GM19467 (cell line): ENCODE data around the gene TNFSF13.

Source experiments
- ATAC-seq: cut with Tn5 transposase; IDR thresholded peaks from one replicate; pipeline ENCODE4 v1.9.1; 2021; ENCODE audit warnings: mild to moderate bottlenecking, moderate library complexity; ENCODE audit not compliant: unreplicated experiment

TNFSF13 gene

DNA sequence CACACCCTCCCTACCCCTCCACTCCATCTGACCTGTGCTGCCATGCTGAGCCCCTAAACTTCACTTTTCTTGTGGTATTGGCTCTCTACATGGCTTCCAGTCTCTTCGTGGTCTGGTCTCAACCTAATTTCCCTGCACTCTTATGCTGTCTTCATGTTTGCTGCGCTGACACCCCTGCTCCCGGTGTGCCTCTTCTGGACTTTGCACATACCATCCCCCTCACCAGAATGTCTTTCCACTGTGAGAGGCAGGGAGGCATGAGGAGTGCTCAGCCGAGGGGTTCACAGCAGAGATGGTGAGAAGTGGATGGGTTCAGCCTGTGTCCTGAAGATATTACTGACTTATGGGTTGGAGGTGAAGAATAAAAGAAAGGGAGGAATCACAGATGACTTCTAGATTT, 7.2 kb upstream of the TNFSF13 start:
- ATAC-seq: no peak

DNA sequence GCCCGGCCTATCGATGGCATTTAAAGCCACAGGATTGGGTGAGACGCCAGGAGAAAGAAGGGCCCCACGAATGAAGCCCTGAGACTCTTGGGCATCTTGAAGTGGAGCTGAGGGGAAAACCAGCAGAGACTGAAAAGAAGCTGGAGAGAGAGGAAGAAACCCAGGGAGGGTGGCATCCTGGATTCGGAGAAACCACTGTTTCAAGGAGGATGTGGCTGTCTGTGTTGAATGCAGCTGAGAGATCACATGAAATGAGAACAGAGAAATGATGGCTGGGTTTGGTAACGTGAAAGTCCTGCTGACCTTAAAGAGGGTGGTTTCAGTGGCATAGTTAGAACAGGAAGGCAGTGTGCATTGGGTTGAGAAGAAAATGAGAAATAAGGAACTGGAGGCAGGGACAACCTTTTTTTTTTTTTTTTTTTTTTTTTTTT, 5.9 kb upstream of the TNFSF13 start:
- ATAC-seq: peak; percentile 50

DNA sequence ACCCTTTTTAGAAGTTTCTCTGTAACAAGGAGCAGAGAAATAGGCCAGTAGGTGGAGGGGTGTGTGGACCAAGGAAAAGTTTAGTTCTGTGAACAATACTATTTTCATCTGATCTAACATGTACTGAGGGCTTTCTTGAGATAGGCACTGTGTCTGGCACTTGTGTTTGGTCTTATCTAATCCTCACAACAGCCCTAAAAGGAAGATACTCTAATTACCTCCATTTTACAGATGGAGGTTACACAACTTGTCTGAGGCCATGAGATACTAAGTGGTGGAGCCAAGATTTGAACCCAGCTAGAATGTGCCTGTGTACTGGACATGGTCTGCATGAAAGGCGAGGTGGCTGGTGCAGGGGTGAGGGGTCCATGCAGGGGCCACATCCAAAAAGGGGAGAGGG, 5.2 kb upstream of the TNFSF13 start:
- no peak for ATAC-seq

DNA sequence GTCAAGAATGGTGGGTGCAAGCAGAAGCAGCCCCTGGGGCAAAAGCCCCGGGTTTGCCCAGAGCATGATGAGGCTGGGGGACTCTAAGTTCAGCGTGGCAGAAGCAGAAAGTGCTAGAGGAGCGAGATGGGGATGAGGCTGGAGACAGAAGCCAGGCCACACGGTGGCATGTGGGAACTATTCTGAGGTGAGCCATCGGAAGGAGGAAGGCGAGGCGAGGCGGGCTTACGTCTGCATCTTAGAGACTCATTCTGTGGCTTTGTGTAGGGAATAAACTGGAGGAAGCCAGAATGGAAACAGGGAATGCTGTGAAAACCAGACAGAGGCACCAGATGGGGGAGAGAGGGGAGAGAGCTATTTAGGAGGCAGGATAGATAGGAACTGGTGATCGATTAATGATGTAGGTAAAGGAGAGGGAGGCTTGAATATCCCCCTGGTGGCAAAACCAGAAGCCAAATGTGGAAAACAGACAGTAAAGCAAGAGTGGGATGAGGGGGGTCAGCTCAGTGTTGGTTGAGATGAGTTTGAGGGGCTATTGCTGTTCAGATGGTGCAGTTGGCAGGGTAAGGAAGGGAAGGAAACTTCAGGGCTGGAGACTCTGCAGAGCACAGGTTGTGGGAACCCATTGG, 3.1 kb upstream of the TNFSF13 start:
- ATAC-seq: no peak

DNA sequence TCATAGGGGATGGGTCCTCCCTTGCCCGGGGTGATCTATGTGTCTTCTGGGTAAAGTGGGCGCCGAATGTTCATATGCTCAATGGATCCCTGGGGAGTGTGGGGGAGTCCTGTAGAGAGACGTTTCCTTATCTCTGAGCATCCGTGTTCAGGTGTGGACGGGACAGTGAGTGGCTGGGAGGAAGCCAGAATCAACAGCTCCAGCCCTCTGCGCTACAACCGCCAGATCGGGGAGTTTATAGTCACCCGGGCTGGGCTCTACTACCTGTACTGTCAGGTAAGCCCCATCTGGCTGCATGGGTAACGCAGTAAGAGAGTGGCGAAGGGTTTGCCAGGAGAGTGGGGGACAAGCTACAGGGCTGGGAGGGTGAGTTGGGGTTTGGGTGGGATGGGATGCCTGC, 1.9 kb upstream of the TNFSF13 start:
- no peak for ATAC-seq

DNA sequence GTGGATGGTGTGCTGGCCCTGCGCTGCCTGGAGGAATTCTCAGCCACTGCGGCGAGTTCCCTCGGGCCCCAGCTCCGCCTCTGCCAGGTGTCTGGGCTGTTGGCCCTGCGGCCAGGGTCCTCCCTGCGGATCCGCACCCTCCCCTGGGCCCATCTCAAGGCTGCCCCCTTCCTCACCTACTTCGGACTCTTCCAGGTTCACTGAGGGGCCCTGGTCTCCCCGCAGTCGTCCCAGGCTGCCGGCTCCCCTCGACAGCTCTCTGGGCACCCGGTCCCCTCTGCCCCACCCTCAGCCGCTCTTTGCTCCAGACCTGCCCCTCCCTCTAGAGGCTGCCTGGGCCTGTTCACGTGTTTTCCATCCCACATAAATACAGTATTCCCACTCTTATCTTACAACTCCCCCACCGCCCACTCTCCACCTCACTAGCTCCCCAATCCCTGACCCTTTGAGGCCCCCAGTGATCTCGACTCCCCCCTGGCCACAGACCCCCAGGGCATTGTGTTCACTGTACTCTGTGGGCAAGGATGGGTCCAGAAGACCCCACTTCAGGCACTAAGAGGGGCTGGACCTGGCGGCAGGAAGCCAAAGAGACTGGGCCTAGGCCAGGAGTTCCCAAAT, 1.3 kb upstream of the TNFSF13 start:
- ATAC-seq: no peak

DNA sequence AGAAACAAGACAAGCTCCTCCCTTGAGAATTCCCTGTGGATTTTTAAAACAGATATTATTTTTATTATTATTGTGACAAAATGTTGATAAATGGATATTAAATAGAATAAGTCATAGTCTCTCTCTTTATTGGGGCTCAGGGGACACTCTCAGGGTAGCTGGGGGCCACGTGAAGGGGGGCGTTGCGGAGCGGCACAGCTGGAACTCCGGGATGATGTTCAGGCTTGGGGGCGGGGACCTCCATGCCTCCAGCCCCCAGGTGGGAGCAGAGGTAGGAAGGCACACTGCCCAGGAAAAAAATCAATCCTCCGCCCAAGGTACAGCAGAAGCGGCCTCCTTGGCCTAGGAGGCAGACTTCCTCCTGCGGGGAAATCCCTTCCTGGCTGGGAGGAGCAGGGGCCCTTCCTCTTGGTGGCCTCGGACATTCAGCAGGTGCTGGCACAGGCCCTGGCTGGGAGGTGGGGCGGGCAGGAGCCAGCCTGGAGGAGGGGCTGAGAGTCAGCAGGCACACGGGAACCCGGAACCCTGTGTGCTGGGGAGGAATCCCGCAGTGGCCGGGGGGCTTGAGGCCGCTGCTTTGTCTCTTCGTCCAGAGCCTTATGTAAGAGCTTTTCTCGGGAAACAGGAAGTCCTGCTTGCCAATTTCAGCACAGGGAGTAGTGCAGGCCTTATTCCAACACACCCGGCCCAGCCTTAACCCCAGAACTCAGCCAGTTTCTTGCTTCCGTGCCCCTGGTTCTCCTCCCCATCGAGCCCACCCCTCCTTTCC, 591 bp upstream of the TNFSF13 start:
- ATAC-seq: no peak

DNA sequence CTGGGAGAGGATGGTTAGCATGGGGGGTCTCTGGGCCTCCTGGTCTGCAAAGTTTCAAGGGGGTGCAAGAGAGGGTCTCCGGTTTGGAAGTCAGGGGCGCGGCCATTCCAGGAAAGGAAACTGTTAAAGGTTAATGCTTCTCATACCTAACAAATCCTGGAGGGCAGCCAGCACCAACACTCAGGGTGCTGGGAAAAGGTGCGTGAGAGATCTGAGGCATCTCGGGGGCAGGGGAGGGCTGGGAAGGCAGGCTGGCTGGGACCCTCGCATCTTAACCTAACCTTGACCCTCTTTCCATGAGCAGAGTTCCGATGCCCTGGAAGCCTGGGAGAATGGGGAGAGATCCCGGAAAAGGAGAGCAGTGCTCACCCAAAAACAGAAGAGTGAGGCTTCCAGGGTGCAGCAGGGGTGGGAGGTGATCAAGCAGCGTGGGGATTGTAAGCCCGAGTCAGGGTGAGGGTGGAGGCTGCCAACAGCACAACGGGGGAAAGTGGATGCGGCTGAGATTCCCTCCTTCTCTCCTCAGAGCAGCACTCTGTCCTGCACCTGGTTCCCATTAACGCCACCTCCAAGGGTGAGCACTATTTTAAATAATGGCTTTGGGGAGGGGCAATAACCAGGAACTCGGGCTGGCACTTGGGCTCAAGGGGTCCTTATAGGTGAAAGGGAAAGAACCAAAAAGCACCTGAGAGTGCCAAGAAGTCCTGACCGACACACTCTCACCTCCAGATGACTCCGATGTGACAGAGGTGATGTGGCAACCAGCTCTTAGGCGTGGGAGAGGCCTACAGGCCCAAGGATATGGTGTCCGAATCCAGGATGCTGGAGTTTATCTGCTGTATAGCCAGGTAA, 996 bp downstream of the TNFSF13 start:
- no peak for ATAC-seq

DNA sequence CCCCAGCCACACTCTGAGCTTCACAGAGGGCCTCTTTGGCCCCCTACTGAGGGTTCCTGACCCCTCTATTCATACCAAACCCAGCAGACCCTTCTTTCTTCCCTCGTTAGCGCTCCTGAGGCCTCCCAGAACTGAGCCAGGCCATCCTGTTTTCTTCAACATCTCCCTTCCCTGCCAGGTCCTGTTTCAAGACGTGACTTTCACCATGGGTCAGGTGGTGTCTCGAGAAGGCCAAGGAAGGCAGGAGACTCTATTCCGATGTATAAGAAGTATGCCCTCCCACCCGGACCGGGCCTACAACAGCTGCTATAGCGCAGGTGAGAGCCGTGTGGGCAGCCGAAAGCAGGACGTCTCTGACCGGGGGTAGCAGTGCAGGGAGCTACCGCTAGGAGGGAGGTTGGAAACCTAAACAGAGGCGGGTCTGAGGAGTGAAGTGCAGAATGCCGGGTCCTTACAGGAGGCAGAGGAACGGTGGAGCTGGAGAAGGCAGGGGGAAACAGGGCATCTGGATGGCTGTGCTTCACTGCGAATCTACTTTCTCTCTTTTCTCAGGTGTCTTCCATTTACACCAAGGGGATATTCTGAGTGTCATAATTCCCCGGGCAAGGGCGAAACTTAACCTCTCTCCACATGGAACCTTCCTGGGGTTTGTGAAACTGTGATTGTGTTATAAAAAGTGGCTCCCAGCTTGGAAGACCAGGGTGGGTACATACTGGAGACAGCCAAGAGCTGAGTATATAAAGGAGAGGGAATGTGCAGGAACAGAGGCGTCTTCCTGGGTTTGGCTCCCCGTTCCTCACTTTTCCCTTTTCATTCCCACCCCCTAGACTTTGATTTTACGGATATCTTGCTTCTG, 1.9 kb downstream of the TNFSF13 start:
- ATAC-seq: no peak

DNA sequence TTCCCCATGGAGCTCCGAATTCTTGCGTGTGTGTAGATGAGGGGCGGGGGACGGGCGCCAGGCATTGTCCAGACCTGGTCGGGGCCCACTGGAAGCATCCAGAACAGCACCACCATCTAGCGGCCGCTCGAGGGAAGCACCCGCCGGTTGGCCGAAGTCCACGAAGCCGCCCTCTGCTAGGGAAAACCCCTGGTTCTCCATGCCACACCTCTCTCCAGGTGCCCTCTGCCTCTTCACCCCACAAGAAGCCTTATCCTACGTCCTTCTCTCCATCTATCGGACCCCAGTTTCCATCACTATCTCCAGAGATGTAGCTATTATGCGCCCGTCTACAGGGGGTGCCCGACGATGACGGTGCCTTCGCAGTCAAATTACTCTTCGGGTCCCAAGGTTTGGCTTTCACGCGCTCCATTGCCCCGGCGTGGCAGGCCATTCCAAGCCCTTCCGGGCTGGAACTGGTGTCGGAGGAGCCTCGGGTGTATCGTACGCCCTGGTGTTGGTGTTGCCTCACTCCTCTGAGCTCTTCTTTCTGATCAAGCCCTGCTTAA, 2.6 kb downstream of the TNFSF13 start:
- ATAC-seq: peak; percentile 54

DNA sequence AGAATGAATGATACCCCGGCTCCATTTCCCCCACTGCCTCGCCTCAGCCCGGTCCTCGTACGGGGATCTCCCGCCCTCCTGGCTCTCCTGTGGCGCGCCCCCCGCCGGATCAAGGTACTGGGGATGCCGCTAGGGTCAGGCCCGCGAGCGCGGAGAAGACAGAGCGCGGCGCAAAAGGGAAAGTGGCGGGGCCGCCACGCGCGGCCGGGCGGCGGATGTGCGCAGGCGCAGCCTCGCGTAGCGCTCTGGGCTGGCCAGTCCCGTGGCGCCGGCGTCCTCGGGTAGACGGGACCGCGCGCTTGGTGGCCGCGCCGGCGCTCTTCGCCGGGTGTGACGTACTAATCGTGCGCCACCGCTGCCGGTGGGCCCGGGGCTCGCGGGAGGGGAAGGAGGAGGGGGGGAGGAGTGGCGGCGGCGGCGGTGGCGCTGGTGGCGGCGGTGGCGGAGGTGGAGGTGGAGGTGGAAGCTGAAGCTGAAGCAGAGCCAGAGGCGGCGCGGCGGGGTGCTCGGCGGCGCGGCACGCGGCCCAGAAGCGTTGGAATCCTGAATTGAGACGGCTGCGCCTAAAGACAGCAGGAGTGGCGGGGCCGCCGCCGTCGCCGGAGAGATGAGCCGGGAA, 3.1 kb downstream of the TNFSF13 start, which contains the start of gene SENP3:
Gene SENP3, plus strand, starts transcription at position 331 of the 619 bp plus-strand sequence. CDS start 1,158 bp downstream, outside the sequence.
- peak; percentile 49 for ATAC-seq

DNA sequence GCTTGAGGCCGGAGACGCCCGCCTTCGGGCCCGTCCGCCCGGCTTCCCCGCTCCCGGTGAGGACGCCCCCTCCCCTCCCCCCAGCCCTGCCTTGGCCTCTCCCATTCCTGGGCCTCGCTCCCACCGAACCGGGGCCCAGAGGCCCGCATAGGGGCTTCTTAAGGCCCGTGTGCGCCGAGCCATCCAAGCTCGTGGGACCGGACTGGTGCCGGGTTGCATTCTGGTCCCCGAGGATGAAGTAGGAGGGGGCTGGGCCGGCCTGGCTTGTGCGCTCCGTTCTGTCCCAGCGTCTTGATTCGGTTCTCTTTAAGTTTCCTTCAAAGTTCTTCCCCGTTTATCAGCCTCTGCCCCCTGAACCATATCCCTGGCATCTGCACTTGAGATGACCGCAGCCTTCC, 3.7 kb downstream of the TNFSF13 start:
- ATAC-seq: no peak

DNA sequence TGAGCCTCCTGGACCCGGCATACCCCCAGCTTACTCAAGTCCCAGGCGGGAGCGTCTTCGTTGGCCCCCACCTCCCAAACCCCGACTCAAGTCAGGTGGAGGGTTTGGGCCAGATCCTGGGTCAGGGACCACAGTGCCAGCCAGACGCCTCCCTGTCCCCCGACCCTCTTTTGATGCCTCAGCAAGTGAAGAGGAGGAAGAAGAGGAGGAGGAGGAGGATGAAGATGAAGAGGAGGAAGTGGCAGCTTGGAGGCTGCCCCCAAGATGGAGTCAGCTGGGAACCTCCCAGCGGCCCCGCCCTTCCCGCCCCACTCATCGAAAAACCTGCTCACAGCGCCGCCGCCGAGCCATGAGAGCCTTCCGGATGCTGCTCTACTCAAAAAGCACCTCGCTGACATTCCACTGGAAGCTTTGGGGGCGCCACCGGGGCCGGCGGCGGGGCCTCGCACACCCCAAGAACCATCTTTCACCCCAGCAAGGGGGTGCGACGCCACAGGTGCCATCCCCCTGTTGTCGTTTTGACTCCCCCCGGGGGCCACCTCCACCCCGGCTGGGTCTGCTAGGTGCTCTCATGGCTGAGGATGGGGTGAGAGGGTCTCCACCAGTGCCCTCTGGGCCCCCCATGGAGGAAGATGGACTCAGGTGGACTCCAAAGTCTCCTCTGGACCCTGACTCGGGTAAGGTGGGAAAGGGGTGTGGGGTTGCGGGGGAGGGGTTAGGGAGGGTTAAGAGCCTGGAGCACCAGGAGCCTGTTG, 4.7 kb downstream of the TNFSF13 start:
- no peak for ATAC-seq

DNA sequence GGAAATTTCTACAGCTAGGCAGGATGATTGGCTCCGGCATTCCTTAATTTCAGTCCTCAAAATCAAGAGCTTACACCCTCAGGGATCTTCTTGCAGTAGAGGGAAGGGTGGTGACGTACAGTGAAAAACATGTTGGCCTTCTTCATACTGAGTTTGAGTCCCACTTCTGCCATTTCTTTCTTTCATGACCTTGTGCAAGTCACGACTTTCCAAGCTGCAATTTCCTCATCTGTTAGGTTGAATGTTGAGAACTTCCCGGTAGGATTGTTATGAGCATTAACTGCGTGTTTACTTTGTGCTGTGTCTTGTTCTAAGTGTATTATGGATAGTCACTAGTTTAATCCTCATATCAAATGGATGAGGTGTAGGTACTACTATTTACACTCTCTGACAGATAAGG, 11.0 kb downstream of the TNFSF13 start:
- no peak for ATAC-seq

DNA sequence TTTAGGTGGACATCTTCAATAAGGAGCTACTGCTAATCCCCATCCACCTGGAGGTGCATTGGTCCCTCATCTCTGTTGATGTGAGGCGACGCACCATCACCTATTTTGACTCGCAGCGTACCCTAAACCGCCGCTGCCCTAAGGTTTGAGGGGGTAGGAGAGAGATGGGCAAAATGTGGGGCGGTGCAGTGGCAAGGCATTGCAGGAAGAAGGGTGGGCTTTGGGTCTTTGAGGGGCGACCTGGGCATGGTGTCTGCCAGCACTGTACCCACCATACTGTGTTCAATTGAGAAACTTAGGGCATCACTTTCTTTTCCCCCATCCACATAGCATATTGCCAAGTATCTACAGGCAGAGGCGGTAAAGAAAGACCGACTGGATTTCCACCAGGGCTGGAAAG, 11.8 kb downstream of the TNFSF13 start:
- ATAC-seq: no peak

DNA sequence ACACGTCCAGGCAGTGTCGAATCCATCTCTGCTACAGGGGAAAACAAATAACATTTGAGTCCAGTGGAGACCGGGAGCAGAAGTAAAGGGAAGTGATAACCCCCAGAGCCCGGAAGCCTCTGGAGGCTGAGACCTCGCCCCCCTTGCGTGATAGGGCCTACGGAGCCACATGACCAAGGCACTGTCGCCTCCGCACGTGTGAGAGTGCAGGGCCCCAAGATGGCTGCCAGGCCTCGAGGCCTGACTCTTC, 13.7 kb downstream of the TNFSF13 start:
- peak; percentile 89 for ATAC-seq

DNA sequence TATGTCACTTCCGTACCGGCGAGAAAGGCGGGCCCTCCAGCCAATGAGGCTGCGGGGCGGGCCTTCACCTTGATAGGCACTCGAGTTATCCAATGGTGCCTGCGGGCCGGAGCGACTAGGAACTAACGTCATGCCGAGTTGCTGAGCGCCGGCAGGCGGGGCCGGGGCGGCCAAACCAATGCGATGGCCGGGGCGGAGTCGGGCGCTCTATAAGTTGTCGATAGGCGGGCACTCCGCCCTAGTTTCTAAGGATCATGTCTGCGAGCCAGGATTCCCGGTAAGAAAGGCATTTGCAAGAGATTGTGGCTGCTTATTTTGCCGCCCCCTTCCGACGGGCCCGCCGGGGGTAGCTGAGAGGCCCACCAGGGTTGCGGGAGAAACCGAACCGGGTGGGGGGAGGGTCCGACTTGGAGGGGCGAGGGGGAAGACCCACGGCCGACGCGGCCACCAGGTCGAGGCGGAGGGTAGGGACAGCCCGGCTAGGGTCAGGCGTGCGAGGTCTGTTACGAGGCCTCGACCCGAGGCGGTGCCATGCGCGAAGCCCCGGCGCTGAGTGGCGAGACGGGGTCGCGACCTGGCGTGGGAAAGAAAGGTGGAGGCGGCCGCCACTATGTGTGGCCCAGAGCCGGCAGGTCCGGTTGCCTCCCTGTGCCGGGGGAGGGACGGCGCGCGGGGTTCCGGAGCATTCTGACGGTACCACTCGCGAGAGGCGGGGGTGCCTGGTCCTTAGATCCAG, 14.2 kb downstream of the TNFSF13 start:
- ATAC-seq: no peak

DNA sequence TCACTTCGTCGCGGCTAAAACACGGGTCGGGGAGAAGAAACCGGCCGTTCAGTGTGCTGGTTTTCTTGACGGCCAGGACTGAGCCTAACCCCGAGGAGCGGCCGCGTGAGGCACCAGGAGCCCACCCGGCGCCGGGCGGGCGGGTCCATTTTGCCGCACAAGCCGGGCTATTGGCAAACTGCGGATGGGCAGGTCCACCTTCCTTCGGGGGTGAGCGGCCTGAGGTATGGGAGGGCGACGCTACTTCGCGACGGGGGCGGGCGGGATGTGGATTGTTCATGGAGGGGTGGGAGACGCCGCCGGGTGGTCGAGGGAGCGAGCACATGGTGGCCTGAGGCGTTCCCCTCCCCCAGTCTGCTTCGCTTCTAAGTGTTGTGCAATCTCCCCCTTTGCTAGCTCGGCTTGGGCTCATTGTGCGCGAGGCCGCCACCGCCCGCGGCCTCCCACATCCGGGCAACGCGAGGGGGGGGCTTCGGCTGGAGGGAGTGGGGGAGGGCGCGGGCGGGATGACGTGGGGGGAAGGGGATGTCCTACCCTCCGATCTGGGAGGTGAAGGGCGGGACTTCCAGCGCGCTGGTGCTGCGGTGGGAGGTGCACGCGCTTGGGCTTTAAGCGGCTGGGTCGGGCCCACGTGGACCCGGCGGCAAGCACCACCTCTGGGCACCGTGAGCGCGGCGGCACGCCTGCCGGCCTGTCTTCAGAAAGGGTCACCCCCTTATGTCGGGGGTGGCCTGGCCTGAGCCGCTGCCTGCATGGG, 15.0 kb downstream of the TNFSF13 start:
- no peak for ATAC-seq
